ENCODE data around the gene KRTAP10-12. TPM values are rescaled to one million over a fixed set of nuclear protein-coding genes. Genes with fewer than 3 reads are reported as not detected.

The KRTAP10-12 gene
- total RNA-seq, 2 experiments from 2014 or later, result not detected

DNA sequence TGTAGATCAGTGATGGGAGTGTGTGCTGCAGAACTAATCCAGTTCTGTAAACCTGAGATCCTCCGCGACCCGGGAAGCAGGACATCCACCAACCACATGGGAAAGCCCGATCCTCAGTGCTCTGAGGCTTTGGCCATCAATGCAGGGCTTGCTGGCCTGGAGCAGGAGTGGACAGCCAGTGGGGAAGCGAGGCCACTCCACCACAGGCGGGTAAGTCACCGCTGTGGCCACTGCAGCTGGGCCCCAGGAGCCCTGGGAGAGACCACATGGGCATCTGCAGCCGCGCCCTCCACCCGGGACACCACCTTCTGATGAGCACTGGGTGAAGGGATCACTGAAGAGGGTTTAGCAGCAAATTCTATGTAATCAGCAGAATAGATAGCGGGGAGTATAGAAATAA is 15.8 kb upstream of the KRTAP10-12 start:
- ChIA-PET POLR2A (no interaction called here), CTCF (no interaction called here)
- H3K27ac Mint-ChIP-seq, result no peak overlapping the region
- DNase-seq (no peak), ATAC-seq (ENCODE audit: poor library complexity) (no peak)
- intact Hi-C loops (cut with DNase I, micrococcal nuclease), result no loop called here
- H3K27me3 Mint-ChIP-seq, result peaks cover 21% of the 10 kb centered on the region
- Histone ChIP-seq H3K4me3 (ENCODE audit: low read length) (no peak overlapping the region), H3K27me3 (ENCODE audit: control insufficient read depth in 1 of 2, insufficient read depth in 2 of 2, low read length in 2 of 2) (peaks cover 0 to 4% of the 10 kb centered on the region in 2 experiments), H3K4me1 (ENCODE audit: insufficient read depth, low read length) (no peaks in the 10 kb centered on the region), H3K36me3 (ENCODE audit: insufficient read depth, low read length) (no peaks in the 10 kb centered on the region), H3K27ac (ENCODE audit: low read depth in 1 of 2, low read length in 2 of 2) (no peak overlapping the region), H3K9me3 (ENCODE audit: control insufficient read depth in 1 of 2, insufficient read depth in 1 of 2, low read length in 2 of 2) (no peaks in the 10 kb centered on the region)
- TF ChIP-seq, protein P1, sequence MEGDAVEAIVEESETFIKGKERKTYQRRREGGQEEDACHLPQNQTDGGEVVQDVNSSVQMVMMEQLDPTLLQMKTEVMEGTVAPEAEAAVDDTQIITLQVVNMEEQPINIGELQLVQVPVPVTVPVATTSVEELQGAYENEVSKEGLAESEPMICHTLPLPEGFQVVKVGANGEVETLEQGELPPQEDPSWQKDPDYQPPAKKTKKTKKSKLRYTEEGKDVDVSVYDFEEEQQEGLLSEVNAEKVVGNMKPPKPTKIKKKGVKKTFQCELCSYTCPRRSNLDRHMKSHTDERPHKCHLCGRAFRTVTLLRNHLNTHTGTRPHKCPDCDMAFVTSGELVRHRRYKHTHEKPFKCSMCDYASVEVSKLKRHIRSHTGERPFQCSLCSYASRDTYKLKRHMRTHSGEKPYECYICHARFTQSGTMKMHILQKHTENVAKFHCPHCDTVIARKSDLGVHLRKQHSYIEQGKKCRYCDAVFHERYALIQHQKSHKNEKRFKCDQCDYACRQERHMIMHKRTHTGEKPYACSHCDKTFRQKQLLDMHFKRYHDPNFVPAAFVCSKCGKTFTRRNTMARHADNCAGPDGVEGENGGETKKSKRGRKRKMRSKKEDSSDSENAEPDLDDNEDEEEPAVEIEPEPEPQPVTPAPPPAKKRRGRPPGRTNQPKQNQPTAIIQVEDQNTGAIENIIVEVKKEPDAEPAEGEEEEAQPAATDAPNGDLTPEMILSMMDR (IDR thresholded peaks at IDR 0.05), result no peak
- H3K4me1 Mint-ChIP-seq (ENCODE audit: low read depth), result no peaks in the 10 kb centered on the region
- H3K9me3 Mint-ChIP-seq, result no peaks in the 10 kb centered on the region
- H3K36me3 Mint-ChIP-seq (ENCODE audit: low read depth), result no peaks in the 10 kb centered on the region
- no peak overlapping the region for H3K4me3 Mint-ChIP-seq

DNA sequence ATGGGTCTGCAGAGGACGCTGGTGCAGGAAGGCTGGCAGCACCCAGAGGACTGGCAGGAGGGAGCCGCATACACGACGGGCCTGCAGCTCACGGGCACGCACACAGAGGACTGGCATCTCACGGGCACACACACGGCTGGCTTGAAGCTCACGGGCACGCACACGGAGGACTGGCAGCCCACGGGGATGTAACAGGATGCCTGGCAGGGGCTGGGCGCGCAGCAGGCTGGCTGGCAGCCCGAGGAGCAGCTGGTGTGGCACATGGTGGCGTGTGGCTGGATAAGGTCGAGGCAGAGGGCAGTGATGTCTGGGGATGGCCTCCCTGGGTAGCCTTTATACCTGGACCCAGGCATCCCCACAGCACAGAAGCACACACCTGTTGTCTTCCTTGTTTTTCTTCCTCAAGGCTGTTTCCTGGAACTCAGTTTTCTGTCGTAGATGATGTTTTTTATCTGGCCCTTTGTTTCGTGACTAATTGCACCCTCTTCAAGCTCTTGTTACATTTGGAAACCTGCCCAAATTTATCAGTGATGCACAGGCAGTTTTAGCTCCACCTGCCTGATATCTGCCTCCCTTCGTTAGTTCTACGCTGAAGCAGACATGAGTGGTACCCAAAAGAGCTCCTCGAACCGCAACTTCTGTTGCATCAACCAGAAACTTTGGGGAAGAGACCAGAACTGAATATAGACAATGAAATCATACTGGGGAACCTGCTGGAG is 15.0 kb upstream of the KRTAP10-12 start, which contains the start of gene KRTAP12-1:
KRTAP12-1 (minus strand) TSS at position 303 of the 719 bp plus-strand sequence; CDS start at position 263, 40 bp downstream.
- H3K27ac Mint-ChIP-seq, result no peak within 1 kb of the TSS
- H3K4me3 Mint-ChIP-seq, result no peak within 1 kb of the TSS
- intact Hi-C loops (cut with DNase I, micrococcal nuclease), result no loop called here
- DNase-seq, result no peak
- H3K9me3 ChIP-seq (ENCODE audit: control insufficient read depth in 1 of 2, insufficient read depth in 1 of 2, low read length in 2 of 2), result no peaks in the 10 kb centered on the region
- no peak for ATAC-seq (ENCODE audit: poor library complexity)
- CTCF ChIA-PET, result no interaction called here
- peaks cover 0 to 5% of the 10 kb centered on the region in 2 experiments for H3K27me3 ChIP-seq (ENCODE audit: control insufficient read depth in 1 of 2, insufficient read depth in 2 of 2, low read length in 2 of 2)
- H3K9me3 Mint-ChIP-seq, result no peaks in the 10 kb centered on the region
- H3K4me1 Mint-ChIP-seq (ENCODE audit: low read depth), result no peaks in the 10 kb centered on the region
- no peaks in the 10 kb centered on the region for H3K36me3 Mint-ChIP-seq (ENCODE audit: low read depth)
- no peaks in the 10 kb centered on the region for H3K4me1 ChIP-seq (ENCODE audit: insufficient read depth, low read length)
- TF ChIP-seq, protein P1 (IDR thresholded peaks at IDR 0.05), result no peak
- peaks cover 27% of the 10 kb centered on the region for H3K27me3 Mint-ChIP-seq
- no peaks in the 10 kb centered on the region for H3K36me3 ChIP-seq (ENCODE audit: insufficient read depth, low read length)
- no peak within 1 kb of the TSS for H3K27ac ChIP-seq (ENCODE audit: low read depth in 1 of 2, low read length in 2 of 2)
- H3K4me3 ChIP-seq (ENCODE audit: low read length), result no peak within 1 kb of the TSS
- POLR2A ChIA-PET, result interaction anchor here (0.6 kb wide), 1 partner anchor 25 kb away, joined by 3 read pairs; no protein-coding TSS in a partner anchor

DNA sequence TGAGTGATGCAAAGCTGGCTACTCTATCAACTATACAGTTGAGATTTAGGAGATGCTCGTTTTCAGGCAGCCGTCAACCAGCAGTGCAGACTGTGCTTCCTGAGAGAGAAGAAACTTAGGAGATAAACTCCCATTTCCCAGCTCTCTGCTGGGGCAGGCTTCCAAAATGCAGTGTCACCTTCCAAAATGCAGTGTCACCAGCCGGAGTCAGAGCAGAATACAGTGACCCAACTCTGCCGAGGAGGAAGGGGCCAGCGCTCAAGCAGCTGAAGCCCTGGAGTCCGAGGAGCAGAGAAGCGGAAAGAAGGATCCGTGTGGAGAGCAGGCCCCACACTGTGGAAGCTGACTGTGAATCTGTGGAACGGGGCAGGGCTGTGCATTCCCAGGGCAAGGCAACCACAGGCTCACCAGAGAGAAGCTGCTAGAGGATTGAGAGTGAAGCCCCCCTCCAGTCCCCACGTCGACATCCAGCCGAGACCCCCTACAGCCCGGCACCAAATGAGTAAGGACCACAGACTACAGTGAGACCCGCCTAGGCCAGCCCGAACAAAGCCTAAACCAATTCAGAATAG is 14.3 kb upstream of the KRTAP10-12 start:
- no peak for DNase-seq
- Histone ChIP-seq H3K27me3 (ENCODE audit: control insufficient read depth in 1 of 2, insufficient read depth in 2 of 2, low read length in 2 of 2) (peaks cover 0 to 6% of the 10 kb centered on the region in 2 experiments), H3K9me3 (ENCODE audit: control insufficient read depth in 1 of 2, insufficient read depth in 1 of 2, low read length in 2 of 2) (no peaks in the 10 kb centered on the region), H3K27ac (ENCODE audit: low read depth in 1 of 2, low read length in 2 of 2) (no peak overlapping the region), H3K4me3 (ENCODE audit: low read length) (no peak overlapping the region), H3K36me3 (ENCODE audit: insufficient read depth, low read length) (no peaks in the 10 kb centered on the region), H3K4me1 (ENCODE audit: insufficient read depth, low read length) (no peaks in the 10 kb centered on the region)
- H3K9me3 Mint-ChIP-seq, result no peaks in the 10 kb centered on the region
- no peaks in the 10 kb centered on the region for H3K4me1 Mint-ChIP-seq (ENCODE audit: low read depth)
- CTCF ChIA-PET, result no interaction called here
- ATAC-seq (ENCODE audit: poor library complexity), result no peak
- TF ChIP-seq, protein P1 (IDR thresholded peaks at IDR 0.05), result no peak
- no peak overlapping the region for H3K4me3 Mint-ChIP-seq
- H3K27ac Mint-ChIP-seq, result no peak overlapping the region
- no peaks in the 10 kb centered on the region for H3K36me3 Mint-ChIP-seq (ENCODE audit: low read depth)
- POLR2A ChIA-PET, result interaction anchor here (0.6 kb wide), 2 partner anchors 25 to 106 kb away, joined by 3 read pairs; no protein-coding TSS in a partner anchor
- H3K27me3 Mint-ChIP-seq, result peaks cover 27% of the 10 kb centered on the region
- intact Hi-C loops (cut with DNase I, micrococcal nuclease), result no loop called here

Data from CD4-positive, alpha-beta T cell (primary cell).